ENCODE results near the gene PDE4D. TPM values are rescaled to one million over a fixed set of nuclear protein-coding genes. Genes with fewer than 3 reads are reported as not detected.

Gene PDE4D
- total and polyA plus RNA-seq, 2 of the 4 experiments (the other 2 are of a cell fraction), result 1.4 to 7.9 TPM

DNA sequence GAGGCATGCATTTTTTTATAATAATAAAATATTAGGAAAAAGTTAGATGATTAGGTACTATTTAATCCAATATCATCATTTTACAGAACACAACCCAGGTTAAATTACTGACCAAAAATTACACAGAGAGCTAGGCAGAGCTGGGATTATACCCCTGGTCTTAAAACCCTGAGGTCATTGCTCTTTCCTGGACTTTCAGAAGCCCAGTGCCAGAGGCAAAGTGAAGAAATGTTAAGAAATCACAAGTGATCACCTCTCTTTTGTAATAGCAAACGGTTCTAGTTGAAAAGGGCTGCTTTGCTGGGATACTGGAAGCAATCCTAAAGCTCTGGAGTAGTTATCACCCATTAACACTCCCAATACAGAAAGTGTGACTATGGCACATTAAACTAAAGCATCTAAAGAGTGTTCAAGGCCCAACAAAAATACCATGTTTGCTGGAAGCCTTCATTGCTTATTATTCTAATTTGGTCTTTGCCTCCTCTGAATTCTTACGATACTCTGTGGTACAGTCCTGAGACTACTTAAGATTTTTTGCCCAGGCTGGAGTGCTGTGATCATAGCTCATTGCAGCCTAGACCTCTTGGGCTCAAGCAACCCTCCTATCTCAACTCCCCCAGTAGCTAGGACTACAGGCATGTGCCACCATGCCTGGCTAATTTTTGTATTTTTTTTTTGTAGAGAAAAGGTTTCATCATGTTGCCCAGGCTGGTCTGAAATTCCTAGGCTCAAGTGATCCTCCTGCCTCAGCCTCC is 734.7 kb downstream of the PDE4D start:
- 0% methylated on average over 1 of the region's 2 CpGs; no CpG with 5 or more reads in 1 of the 2 experiments for WGBS, 2 experiments (ENCODE audit: extremely low coverage in 2 of 2, insufficient read length in 1 of 2)
- Histone ChIP-seq H3K27ac (ENCODE audit: insufficient read depth, low read length) (no peak overlapping the region), H3K9ac (ENCODE audit: low read depth, low read length) (no peak overlapping the region), H2AFZ (replicated peaks; ENCODE audit: low read length, poor library complexity) (no peak overlapping the region), H3K79me1 (ENCODE audit: low read depth in 1 of 2, low read length in 2 of 2) (no peaks in the 10 kb centered on the region), H2AK5ac (ENCODE audit: low read depth, low read length) (no peak overlapping the region), H3K4me3 (ENCODE audit: insufficient read depth, low read depth, low read length) (no peak overlapping the region), H3K9me1 (ENCODE audit: insufficient read depth, low read length) (no peaks in the 10 kb centered on the region), H3K4ac (ENCODE audit: low read depth, low read length) (no peak overlapping the region), H3K4me2 (ENCODE audit: low read depth, low read length) (no peak overlapping the region), H3K18ac (ENCODE audit: low read depth, low read length) (no peak overlapping the region), H4K20me1 (ENCODE audit: insufficient read depth, low read length) (no peaks in the 10 kb centered on the region), H2BK5ac (ENCODE audit: low read depth, low read length, poor library complexity, severe bottlenecking) (no peak overlapping the region), H4K8ac (ENCODE audit: low read depth in 2 of 2, low read length in 2 of 2) (no peak overlapping the region), H2BK15ac (ENCODE audit: low read depth, low read length) (no peak overlapping the region), H2AK9ac (replicated peaks; ENCODE audit: low read depth, low read length, poor library complexity) (no peak overlapping the region), H4K5ac (ENCODE audit: low read depth, low read length) (no peak overlapping the region), H3K9me3 (ENCODE audit: control insufficient read depth, insufficient read depth, low read length) (no peaks in the 10 kb centered on the region), H3K56ac (ENCODE audit: extremely low read depth, insufficient read depth, low read length) (no peak overlapping the region), H2BK120ac (ENCODE audit: low read depth, low read length) (no peak overlapping the region), H3K14ac (replicated peaks; ENCODE audit: low read depth, low read length) (no peak overlapping the region; the same call in 1 of the 2 replicates), H3K4me1 (ENCODE audit: control insufficient read depth, insufficient read depth, low read length) (peaks cover 4% of the 10 kb centered on the region), H3K27me3 (ENCODE audit: control insufficient read depth, insufficient read depth, low read length) (no peaks in the 10 kb centered on the region), H4K91ac (ENCODE audit: insufficient read depth, low read depth, low read length) (no peak overlapping the region), H2BK20ac (ENCODE audit: low read depth, low read length) (no peak overlapping the region), H3K23ac (ENCODE audit: low read depth, low read length) (no peak overlapping the region), H3K36me3 (ENCODE audit: control insufficient read depth, insufficient read depth, low read length) (no peaks in the 10 kb centered on the region)
- CTCF ChIA-PET, result no interaction called here
- DNase-seq (no peak), ATAC-seq (ENCODE audit: low read depth) (no peak)
- POLR2A ChIA-PET (ENCODE audit: unreplicated experiment), result no interaction called here
- intact Hi-C loops (cut with micrococcal nuclease) (no loop called here), dilution Hi-C loops (cut with HindIII; ENCODE audit: low sequenced_read_pairs, unreplicated experiment) (no loop called here), in situ Hi-C loops (cut with MboI; ENCODE audit: low sequenced_read_pairs) (loop anchor here (25.0 kb wide), 1 partner anchor 672 kb away; the partner anchor contains the start of gene GAPT)
- TF ChIP-seq MXI1 (IDR thresholded peaks at IDR 0.05; ENCODE audit: borderline replicate concordance, low read depth, low read length) (no peak), RFX5 (IDR thresholded peaks at IDR 0.05; ENCODE audit: low read depth, low read length) (no peak), SMC3 (IDR thresholded peaks at IDR 0.05; ENCODE audit: low read depth, low read length) (no peak), CTCF (conservative IDR thresholded peaks at IDR 0.05; ENCODE audit: low read depth, low read length) (no peak), CHD1 (IDR thresholded peaks at IDR 0.05; ENCODE audit: low read depth, low read length) (no peak), USF2 (IDR thresholded peaks at IDR 0.05; ENCODE audit: low read depth, low read length) (no peak), RCOR1 (IDR thresholded peaks at IDR 0.05; ENCODE audit: insufficient replicate concordance, low read length) (no peak), MAZ (IDR thresholded peaks at IDR 0.05; ENCODE audit: borderline replicate concordance, low read depth, low read length) (no peak), NFE2L2 (IDR thresholded peaks at IDR 0.05; ENCODE audit: low read depth, low read length) (no peak), POLR2A (IDR thresholded peaks at IDR 0.05; ENCODE audit: low read depth, low read length) (no peak), MAFK (IDR thresholded peaks at IDR 0.05; ENCODE audit: low read depth, low read length) (no peak), BHLHE40 (IDR thresholded peaks at IDR 0.05; ENCODE audit: low read depth, low read length) (no peak), CEBPB (IDR thresholded peaks at IDR 0.05; ENCODE audit: low read depth, low read length) (no peak), RAD21 (IDR thresholded peaks at IDR 0.05; ENCODE audit: low read length) (no peak)
- TF ChIP-seq, protein P1, sequence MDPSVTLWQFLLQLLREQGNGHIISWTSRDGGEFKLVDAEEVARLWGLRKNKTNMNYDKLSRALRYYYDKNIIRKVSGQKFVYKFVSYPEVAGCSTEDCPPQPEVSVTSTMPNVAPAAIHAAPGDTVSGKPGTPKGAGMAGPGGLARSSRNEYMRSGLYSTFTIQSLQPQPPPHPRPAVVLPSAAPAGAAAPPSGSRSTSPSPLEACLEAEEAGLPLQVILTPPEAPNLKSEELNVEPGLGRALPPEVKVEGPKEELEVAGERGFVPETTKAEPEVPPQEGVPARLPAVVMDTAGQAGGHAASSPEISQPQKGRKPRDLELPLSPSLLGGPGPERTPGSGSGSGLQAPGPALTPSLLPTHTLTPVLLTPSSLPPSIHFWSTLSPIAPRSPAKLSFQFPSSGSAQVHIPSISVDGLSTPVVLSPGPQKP (IDR thresholded peaks at IDR 0.05; ENCODE audit: borderline replicate concordance, low read depth, low read length), result no peak
- no TSS peak for BruUV-seq (replicated peaks)

Measured in IMR-90 (cell line).